Measurements from ENCODE around the gene WDR76.
A peak's percentile ranks its signal among the peaks of the same experiment; 100 is the strongest.
"Not testable (repeated sequence)": the region's sequence is repeated elsewhere in the genome, so short reads cannot be mapped to it uniquely, and the experiment has no call there.

The WDR76 gene

DNA sequence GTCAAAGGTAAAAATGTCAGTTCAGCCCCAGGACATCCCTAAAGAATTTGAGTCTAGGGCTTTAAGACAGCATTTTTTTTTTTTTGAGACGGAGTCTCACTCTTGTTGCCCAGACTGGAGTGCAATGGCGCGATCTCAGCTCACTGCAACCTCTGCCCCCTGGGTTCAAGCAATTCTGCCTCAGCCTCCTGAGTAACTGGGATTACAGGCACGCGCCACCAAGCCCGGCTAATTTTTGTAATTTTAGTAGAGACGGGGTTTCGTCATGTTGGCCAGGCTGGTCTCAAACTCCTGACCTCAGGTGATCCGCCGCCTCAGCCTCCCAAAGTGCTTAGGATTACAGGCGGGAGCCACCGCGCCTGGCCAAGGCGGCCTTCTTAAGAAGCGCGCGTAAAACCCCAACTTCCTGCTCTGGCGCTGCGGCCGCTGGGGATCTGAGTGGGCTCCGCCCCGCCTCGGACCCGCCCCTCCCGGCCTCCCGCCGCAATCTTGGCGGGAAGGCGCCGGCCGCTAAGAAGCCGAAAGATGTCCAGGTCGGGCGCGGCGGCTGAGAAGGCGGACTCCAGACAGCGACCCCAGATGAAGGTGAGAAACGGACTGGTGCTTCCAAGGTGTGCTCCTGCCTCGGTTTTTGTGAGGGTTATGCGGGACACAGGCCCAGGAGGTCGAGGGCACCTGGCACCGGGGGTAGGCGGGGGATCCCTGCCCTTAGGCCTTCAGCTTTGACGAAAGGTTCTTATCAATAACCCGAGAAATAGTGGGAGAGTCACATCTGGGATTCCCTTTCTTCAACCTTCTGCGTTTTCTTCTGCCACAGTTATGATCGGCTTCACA lies at the start of gene WDR76:
TSS of gene WDR76 (plus strand) at position 495 of the 834 bp plus-strand sequence. CDS start at position 526, 31 bp downstream.
- peak; percentile 91 for DNase-seq

DNA sequence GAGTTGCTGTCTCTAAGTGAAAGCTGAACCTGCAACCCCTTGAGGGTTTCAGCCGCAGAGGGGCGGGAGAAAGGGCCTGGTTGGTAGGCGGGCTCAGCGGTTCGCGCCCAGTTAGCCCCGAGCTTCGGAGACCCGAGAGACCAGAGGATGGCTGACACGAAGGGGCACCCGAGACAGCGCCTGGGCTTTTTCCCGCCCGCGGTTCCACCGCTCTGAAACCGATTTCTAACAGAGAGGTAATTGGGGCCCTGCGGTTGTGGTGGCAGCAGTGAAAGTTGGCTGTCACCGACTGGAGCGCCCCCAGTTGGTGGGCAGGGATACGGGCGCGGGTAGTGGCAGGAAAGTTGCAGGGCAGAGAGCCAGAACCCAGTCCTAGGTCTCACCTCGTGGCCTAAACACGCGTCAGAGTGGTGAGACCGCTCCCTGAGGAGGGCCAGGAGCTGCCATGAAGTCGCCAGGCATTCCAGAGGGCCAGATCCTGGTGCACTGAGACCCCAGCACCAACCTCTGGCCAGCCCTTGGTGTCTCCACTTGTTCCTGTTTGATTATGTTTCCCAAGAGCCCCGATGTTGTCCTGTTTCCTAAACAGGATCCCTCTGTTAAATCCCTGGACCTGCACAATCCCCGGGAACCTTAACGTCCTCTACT lies 49.4 kb upstream of the WDR76 start:
- peak; percentile 88 for DNase-seq

DNA sequence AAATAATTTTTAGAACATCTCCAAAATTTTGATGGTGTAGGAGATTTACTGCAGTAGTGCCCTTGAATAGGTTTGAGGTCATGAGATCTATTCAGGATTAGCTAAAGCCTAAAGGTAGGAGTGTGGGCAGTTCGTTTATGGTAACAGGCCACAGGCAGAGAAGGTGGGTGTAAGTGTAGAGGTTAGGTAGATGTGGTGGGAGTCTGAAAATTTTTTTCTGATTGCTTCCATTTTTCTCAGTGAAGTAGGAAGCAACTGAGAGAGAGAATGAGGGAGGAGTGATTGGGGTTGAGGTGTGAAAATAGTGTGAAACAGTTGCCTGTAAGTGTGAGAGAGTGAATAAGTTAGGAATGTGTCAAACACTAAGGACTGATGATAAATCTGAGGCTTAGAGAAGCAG lies 47.8 kb upstream of the WDR76 start:
- DNase-seq, result no peak

DNA sequence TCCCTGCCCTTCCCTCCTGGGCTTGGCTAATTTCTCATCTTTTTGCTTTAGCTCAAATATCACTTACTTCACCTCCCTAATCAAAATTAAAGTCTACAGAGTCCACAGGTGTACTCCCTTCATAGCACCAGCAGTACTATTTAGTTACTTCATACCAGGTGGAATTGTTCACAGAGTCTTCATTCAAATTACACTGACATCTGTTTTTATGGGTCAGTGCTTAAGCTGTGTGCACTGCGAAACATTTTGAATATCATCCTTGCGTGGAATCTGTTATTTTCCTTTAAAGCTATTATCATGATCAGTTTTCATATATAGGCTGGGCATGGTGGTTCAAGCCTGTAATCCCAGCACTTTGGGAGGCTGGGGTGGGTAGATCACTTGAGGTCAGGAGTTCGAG lies 37.4 kb upstream of the WDR76 start:
- no peak for DNase-seq

DNA sequence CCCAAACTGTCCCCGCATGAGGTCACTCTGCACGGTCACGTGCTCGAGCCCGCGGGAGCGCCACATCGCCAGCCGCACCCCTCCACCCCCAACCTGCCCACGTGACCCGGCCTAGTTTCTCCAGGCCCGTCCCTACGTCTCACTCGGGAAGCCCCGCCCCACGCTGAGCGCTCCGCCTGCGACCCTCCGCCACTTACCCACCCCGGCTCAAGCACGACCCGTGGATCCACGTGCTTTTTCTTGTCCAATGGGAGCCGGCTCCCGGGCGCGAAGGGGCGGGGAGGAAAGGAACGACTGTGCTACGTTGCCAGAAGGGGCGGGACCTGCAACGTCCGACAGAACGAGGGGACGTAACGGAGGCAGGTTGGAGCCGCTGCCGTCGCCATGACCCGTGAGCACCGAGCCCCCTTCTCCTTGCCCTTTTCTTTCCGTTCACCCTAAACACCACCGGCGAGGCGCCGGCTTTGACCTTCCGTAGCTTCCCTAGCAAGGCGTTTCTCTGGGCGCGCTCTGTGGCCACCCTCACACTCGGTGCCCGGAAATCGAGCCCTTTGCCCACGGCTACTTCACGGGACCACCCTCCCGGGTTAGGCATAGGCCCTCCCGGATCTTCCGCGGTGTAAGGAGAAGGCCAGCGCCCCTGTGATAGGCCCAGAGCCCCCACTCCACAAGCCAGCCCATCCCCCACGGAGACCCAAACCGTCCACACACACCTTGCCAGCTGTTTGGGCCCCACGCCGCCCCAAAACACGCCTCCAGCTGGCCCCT lies 34.6 kb upstream of the WDR76 start, which contains the start of gene SERF2:
TSS of gene SERF2 (plus strand) at position 328 of the 768 bp plus-strand sequence. CDS start at position 385, 57 bp downstream.
- DNase-seq, result peak; percentile 100

DNA sequence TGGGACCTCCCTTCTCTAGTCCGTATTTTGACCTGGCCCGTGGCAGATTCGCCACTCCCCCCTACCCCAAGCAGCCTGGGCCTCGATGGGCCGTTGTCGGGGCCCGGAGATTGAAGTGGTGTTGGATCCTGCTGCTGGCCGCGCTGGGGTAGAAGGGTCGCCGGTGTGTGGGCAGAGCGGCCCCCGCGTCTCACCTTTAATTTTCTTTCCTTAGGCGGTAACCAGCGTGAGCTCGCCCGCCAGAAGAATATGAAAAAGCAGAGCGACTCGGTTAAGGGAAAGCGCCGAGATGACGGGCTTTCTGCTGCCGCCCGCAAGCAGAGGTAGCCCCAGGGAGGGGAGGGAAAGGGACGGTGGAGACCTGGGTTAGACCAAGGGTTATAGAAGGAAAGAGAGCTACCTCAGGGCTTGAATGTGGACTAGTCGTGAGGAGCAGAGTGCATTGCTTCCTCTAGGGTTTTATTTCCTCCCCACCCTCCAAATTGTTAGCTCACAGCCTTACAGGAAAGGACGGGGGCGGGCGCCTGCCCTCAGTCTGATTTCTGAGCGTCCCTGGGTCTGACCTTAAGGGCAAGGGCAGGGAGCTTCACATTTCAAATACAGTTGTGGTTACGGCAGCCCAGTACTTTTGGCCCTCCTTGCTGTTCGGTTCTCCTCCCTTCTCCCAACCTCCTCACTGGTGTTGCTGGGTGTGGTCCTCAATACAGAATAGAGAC lies 33.9 kb upstream of the WDR76 start:
- peak; percentile 42 for DNase-seq

DNA sequence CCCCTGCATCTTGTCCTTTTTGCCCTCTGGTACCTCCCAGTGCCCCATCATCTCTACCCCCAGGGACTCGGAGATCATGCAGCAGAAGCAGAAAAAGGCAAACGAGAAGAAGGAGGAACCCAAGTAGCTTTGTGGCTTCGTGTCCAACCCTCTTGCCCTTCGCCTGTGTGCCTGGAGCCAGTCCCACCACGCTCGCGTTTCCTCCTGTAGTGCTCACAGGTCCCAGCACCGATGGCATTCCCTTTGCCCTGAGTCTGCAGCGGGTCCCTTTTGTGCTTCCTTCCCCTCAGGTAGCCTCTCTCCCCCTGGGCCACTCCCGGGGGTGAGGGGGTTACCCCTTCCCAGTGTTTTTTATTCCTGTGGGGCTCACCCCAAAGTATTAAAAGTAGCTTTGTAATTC lies 33.2 kb upstream of the WDR76 start:
- DNase-seq, result no peak

DNA sequence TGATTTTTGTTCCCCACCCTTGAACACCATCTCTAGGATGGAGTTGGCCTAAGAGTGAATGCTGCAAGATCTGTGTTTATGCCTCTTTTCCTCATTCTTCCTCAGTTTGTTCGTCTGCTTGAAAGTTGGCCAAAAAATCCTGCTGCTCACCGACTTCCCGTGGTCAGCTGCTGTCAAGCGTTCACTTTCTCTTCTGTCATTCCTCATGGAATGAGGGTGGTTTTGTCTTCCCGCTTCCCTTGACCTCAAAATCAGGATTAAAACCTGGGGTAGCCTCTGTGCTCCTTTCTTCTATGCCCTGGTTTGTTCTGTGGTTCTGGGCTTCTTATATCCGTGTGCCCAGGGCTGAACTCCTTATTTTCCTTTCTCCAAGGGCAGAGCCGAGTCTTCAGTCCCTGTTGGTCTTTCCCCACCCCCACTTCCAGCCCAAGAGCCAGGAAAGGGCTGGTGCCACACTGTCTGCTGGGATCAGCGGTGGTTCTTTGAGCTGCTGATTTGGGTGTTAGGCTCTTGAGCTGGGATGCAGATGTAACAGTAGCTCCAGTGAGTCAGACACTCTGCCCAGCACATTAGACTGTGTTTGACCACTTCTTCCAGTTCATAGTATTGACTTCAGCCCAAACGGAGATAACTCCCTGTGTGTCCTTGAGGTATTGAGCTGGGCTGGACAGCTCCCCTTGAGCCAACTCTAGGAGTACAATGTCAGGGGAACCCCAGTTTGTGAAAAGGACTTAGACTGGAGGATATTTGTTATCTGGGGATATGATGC lies 32.3 kb upstream of the WDR76 start:
- DNase-seq, result no peak

DNA sequence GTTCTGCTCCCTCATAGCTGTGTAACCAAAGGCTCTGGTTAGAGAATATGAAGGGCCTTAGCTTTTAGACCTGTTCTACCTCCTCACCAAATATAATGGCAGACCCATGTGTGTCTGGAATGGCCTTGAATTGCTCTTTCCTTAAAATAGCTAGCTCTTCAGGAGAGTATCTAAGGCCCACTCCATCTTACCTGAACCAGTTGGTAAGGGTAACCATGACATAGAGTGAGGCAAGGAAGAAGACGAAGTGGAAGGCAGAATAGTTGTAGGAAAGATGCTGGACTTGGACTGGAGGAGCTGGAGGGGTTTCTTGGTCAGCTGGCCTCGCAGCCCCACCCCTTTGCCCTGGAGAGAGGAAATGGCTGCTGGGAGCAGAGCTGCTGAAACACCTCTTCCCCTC lies 31.6 kb upstream of the WDR76 start:
- no peak for DNase-seq

DNA sequence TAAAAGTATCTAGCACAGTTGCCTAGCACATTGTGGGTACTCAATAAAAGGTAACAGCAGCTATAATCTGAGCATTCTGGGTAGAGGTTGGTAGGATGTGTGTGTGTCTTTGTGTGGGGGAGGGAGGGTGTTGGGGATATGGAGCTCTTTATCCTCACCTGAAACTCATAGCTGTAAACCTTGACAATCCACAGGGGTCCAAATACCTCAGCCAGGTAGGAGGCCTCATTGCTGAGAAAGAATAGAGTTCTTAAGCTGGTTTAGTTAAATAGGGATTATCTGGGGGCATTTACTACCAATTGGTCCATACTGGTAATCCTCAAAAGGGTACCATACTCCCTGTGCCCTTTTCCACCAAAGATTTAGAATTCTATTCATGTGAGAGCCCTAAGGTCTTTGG lies 30.8 kb upstream of the WDR76 start:
- no peak for DNase-seq

DNA sequence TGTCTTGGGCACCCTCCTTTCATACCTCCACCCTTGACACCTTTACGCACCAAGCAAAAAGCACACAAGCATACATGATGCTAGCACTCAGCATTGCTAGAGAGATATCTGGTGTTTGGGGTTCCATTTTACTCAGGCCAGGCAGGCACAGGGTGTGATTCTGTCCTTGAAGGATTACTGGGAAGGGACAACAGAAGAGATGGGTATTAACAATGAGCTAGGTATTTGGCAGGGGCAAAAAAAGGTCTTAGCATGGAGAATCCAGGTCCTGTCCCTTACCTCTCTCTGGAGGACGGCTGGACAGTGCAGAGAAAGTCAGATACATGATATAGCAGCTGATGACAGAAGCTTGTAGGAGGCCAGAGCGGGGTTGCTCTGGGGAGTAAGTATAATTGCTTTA lies 30.2 kb upstream of the WDR76 start:
- DNase-seq, result no peak

DNA sequence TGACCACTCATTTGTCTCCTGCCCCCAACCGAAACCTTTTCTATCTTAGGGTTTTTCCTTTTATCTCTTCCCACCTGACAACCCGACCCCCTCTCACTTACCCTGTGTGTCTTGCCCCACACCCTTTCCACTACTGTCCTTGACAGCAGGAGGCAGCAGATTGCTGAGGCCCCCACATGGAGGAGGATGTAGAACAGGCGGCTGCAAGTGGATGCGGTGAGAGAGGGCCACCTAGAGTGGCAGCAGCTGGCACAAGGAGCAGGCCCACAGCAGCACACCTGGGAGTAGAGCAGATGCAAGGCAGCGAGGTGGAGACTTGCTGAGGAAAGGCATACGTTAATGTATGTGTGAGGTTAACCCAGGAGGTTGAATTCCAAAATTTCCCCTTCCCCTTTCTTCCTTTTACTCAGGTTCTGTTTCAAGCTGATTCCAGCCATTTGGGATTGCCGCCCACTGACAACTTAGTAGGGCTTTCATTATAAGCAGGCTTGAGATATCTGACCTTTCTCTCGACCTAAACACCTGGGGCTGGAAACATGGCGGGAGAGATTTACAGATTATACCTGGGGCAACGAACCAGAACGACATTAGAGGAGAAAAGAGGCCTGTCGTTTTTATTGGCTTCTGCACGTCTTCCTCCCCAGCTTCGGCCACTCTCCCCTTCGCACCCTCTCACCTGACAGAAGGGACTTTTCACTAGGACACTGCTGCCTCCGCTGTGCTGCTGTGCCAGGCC lies 27.4 kb upstream of the WDR76 start:
- no peak for DNase-seq

DNA sequence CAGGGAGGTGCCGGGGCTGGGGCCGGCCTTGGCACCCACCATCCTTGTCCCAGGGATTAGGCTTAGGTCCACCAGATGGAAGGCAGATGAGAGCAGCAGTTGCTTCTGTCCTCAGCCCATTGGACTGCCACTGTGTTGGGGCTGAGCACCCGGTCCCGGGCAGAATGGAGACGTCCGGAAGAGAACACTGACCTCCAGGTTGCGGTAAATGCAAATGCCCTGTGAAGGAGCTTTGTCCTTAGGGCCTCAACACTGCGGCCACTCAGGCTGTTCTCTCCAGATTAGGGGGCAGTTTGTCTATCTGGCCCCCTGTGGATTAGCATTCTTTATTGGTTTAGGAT lies 26.9 kb upstream of the WDR76 start, which contains the start of gene SERINC4:
TSS of gene SERINC4 (minus strand) at position 276 of the 341 bp plus-strand sequence. CDS start at position 42, 234 bp downstream.
- DNase-seq, result no peak

DNA sequence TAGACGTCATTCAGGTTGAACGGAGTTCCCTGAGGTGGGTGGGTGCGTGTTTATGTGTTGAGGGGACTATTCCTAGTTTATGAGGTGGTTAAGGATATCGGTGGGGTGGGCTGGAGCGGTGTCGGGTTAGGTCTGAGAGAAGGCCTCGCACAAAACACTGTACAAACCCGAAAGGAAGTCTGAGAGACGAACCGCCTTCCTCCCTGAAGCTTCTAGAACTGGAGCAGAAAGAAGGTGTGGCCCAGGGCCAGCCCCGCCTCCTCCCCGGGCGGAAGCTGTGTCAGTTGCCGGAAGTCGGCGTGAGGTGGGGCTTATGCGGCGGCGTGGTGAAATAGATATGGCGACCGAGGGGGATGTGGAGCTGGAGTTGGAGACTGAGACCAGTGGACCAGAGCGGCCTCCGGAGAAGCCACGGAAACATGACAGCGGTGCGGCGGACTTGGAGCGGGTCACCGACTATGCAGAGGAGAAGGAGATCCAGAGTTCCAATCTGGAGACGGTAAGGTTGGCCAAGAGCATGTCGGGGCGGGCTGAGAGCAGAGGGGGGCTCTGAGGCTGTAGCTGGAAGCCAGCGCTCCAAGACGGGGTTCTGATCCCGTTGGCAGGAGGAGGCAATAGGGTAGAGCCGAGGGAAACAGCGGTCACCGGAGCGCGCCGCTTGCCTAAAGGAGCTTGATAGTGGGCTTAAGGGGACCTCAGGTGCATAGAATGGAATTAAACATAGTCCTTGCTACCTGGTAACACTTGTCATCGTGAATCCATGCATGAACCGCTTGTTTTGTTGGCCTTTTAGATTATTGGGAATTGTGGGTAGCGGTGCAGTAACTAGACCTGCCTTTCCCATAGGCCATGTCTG lies 26.3 kb upstream of the WDR76 start, which contains the start of gene HYPK:
TSS of gene HYPK (plus strand) at position 314 of the 856 bp plus-strand sequence. CDS start at position 338, 24 bp downstream.
- peak; percentile 93 for DNase-seq

DNA sequence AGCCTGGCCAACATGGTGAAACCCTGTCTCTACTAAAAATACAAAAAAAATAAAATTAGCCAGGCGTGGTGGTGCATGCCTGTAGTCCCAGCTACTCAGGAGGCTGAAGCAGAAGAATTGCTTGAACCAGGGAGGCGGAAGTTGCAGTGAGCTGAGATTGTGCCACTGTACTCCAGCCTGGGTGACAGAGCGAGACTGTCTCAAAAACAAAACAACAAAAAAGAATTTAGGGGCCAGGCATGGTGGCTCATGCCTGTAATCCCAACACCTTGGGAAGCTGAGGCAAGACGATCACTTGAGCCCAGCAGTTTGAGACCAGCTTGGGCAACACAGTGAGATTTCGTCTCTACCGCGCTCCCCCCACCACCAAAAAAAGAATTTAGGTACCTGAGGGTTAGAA lies 24.1 kb upstream of the WDR76 start:
- DNase-seq, result not testable (repeated sequence)

DNA sequence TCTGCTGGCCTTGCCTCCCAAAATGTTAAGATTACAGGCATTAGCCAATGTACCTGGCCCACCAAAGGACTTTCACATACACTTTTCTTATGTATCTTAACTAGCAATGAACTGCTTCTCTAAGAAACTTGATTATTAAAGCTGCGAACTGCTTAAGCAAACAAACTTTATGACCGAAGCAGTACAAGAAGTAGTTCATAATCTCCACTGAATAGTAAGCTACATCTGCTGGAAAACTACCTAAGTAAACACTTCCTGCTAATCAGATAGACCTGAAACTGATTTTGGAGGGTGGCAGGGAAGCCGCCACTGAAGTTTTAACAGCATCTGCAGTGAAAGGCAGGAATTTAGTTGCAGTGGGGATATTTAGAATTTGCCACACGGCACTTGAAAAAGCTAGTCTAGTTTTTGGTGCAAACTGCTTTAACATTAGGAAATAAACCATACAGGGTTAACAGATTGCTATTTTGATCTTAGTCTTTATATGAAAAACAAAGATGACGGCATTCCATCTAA lies 18.3 kb upstream of the WDR76 start:
- no peak for DNase-seq

DNA sequence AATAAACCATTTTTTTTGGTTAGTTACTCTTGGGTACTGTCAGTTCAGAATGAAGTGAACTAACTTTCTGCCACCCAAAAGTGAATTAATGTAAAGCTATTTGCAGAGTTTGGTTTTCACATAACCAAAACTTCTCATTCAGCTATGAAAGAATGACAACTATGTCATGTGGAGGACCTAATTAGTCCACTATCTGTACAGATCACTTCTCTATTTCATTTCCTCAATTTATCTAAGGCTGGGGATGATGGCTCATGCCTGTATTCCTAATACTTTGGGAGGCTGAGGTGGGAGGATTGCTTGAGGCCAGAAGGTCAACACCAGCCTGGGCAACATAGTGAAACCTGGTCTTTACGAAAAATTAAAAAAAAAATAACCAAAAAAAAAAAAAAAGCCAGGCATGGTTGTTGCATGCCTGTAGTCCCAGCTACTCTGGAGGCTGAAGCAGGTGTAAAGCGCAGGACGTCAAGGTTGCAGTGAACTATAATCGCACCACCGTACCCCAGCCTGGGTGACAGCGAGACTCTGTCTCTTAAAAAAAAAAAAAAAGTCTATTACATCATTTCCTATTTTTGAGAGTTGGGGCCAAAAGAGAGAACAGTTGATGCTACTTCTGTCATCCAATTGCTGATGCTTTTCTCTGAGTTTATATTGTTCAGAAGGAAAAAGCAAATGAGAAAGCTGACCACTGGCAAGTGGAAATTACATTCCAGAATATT lies 17.7 kb upstream of the WDR76 start:
- DNase-seq, result no peak

DNA sequence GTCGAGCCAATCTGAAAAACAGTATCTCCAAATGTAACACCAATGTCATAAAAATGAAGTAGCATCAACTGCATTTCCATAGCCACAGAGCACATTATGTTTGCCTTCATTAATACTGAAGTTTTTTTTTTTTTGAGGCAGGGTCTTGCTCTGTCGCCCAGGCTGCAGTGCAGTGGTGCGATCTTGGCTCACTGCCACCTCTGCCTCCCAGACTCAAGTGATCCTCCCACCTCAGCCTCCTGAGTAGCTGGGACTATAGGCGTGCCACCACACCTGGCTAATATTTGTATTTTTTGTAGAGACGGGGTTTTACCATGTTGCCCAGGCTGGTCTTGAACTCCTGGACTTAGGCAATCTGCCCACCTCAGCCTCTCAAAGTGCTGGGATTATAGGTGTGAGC lies 11.7 kb upstream of the WDR76 start:
- DNase-seq, result not testable (repeated sequence)

DNA sequence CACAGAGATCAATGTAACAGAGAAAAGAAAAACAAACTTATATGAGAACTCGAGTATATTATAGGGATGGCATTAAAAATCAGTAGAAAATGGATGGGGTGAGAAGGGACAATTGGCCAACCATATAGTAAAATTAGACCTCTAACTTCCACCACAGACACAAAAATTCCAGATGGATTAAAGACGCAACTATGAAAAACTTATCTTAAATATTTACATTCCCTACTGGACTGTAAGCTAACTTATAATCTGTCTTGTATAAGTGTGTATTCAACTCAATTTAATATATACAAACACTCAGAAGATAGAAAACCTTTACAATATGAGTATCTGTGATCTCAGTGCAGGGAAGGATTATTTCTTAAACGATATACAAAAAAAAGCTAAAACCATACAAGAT lies 5.3 kb upstream of the WDR76 start:
- DNase-seq, result no peak

All from activated CD4-positive, alpha-beta T cell treated with anti-CD3 and anti-CD28 coated beads, Interleukin-2, amount 50 U/mL, for 16 hours (primary cell).